ENCODE measurements around the gene LRMDA. TPM values are rescaled to one million over a fixed set of nuclear protein-coding genes. Genes with fewer than 3 reads are reported as not detected.
"Not testable (repeated sequence)": the region's sequence is repeated elsewhere in the genome, so short reads cannot be mapped to it uniquely, and the experiment has no call there.

The LRMDA gene
- total RNA-seq, 1 experiment from 2014 or later, result 8.0 TPM

DNA sequence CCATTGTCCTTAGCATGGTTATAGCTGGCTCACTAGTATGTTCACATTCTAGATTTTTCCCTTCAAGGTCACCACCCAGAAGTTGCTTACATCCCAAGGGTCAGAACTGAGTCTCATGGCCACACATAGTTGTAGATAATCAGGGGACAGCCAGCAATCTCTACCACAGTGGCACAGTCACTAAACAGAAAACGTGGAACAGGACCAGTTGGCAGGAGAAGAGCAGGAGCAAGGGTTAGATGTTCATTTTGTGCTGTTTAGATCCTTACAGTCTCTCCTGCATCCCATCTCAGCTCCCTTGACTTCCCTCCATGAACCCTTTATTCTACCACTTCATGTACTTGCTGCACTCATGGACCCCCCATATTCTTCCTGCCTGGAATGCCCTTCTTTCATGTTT lies 73.9 kb downstream of the LRMDA start:
- no peak for DNase-seq (ENCODE audit: low read depth)

DNA sequence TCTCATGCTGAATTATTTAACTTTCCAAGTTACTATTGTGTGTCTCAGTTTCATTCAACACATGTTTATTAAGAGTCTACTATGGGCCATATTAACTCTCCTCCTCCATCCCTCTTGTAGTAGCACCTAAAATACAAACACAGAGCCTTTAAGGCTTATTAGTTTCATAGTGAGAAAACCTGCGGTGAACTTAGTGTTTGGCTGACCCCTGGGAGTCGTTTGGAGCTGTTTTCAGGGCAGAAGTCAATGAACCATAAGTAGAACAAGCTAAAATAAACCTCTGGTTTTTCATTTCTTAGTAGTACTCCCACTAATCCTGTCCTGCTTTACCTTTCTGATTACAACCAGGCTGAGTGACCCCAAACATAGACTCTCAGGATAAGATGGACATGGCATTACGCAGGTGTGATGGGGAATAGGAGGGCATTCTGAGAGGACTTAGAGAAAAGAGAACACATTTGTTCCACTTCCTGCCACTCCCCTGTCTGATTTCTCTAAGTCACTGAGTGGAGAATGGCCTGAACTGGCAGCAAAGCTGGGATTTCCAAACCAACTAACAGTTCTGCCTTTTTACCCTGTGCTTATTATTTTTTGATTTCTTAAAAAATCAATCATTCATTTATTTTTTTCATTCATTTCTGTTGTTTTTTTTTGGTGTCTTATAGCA lies 74.5 kb downstream of the LRMDA start:
- DNase-seq (ENCODE audit: low read depth), result no peak

DNA sequence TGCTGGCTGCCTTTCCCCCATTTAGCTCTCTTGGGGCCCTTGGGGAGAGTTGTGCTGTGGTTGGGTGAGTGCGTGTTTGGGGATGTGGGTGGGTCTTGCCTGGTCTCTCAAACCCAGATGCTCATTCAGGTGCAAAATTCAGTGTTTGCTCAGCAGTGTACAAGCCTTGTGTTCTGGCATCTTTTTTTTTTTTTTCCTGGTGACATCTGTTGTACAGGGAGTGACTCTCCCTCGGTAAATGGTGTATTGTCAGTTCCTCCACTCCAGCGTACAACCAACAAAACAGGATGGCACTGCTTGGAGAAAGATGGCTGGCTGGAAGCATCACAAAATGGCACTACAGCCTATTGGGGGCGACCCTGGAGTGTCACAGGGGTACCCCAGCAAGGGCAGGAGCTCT lies 75.5 kb downstream of the LRMDA start:
- no peak for DNase-seq (ENCODE audit: low read depth)

DNA sequence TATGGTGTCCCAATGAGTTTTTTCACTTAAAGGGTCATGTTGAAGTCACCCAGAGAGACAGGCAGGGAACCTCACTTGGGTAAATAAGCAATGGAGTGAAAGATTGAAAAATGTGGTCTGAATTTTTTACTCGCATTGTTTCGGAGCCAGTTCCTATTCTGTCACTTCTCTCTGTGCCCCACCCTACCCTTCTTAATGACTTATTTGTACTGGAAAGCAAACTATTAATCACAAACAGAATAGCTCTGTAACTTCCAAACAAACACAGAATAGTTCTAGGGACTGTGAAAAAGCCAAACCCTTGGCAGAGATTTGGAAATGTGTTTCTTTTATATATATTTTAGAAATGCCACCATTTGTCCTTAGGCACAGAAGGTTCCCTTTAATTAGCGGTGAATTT lies 76.0 kb downstream of the LRMDA start:
- DNase-seq (ENCODE audit: low read depth), result no peak

DNA sequence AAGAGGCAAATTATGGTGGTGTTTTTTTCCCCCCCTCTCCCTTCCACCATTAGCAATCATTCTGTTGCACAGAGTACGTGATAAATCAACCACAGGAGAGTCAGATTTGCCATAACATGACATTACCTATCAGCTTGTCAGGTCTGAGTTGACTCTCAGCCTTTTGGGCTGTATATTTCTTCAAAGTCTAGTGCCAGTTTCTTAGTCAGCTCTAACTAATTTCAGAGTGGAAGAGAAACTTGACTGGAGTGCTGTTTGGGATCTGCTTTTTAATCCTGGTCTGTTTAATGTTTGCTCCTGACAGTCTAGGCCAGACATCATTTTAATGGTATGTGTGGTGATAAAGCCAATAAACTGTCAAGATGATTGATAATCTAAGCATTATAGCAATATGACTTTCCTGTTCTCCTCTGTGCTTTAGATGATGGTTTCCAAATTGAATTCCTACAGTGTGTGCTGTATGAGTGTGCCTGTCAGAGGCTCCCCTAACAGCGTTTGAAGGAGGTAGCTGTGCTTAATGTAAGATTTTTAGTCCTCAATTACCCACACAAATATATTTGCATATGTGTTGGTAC lies 76.9 kb downstream of the LRMDA start:
- DNase-seq (ENCODE audit: low read depth), result peak; percentile 79

DNA sequence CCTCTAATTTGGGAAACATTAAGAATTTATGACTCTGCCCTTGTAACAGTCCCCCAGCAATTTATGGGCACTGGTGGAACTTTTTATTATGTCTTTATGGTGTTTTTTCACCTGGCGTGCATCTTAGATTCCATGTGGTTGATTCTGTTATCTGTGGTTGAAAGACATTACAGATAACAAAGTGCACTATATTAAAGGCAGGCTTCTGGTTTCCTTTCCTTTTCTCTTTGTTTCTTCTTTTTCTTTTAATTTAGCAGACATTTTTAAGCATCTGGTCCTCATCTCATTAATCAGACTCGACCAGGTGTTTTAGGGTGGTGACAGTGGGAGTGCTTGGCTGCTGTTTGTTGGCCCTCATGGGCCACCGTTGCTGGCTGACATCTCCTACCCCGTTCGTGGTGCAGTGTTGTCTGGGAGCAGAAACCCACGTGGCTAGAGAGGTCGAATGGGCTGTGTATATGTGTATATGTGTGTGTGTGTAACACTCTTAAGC lies 77.4 kb downstream of the LRMDA start:
- peak; percentile 46 for DNase-seq (ENCODE audit: low read depth)

DNA sequence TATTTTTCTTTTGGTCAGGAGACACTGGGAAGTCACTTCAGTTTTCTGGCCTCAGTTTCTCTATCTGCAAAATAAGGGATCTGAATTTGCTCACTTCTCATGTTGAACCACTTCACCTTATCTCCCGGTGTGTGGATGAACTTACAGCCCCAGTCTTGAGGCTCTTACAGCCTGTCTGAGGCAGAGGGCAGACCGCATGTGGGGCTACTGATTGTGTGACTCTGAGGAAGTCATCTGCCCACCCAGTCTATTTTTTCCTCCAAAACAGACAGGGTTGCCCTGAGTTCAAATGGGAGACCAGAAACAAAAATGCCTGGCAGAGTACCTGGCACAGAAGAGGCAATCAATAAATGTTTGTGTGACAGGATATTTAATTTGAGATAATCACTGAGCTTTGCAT lies 78.3 kb downstream of the LRMDA start:
- DNase-seq (ENCODE audit: low read depth), result no peak

DNA sequence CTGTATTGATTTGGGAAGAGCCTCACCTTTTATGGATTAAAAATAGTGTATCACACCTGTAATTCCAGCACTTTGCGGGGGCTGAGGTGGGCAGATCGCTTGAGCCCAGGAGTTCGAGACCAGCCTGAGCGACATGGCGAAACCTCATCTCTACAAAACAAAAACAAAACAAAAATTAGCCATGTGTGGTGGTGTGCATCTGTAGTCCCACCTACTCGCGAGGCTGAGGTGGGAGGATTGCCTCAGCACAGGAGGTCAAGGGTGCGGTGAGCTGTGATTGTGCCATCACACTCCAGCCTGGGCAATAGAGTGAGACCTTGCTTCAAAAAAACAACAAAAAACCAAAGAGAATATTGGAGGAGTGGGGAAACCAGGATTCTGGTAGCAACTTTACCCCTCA lies 79.6 kb downstream of the LRMDA start:
- DNase-seq (ENCODE audit: low read depth), result no peak

DNA sequence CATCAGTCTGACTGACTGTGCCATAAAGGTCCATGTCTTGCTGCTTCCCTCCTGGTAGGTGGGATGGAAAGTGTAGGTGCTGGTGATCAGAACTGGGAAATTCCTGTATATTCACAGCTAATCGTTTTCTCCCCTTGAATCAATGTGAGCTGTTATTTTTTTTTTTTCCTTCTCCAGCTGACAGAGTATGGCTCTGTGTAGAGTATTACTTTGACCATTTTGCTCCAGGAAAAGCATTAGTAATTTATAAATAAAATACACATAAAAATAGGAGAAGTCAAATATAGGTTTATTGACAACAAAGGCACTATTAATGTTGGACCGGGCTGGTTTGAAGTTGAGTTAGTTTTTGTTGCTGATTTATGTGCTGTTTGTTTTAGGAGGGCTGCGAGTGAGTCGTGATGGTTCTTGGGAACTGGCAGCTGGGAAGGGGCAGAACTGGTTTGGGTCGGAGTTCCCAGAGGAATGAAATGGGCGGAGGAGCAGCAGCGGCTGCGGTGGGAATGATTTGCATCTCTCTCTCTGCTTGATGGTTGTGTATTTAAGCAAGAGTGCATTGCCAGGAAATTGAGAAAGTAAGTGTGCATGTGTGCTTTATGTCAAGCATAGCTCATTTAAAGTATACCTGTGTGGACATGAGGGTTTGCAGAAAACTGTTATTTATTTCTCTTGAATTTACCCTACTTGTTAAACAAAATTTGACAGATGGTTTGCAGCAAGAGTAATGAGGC lies 80.9 kb downstream of the LRMDA start:
- no peak for DNase-seq (ENCODE audit: low read depth)

DNA sequence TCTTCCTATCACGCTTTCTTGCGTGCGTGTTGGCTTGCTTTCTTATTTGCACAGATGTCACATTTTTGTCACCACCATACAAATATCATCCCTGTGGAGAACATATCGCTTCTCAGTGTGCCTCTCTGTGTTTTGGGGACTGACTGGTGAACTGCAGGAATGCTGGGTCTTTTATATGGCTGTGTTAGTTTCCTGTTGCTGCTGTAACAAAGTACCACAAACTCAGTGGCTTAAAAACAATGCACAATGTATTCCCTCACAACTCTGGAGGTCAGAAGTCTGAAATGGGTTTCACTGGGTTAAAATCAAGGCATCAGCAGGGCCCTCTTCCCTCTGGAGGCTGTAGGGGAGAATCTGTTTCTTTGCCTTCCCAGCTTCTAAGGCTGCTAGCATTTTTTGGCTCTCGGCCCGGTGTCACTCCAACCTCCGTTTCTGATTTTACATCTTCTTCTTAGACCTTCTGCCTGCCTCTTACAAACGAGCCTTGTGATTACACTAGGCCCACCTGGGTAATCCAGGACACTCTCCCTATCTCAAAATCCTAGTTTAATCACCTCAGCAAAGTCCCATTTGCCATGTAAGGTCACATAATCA lies 82.0 kb downstream of the LRMDA start:
- no peak for DNase-seq (ENCODE audit: low read depth)

DNA sequence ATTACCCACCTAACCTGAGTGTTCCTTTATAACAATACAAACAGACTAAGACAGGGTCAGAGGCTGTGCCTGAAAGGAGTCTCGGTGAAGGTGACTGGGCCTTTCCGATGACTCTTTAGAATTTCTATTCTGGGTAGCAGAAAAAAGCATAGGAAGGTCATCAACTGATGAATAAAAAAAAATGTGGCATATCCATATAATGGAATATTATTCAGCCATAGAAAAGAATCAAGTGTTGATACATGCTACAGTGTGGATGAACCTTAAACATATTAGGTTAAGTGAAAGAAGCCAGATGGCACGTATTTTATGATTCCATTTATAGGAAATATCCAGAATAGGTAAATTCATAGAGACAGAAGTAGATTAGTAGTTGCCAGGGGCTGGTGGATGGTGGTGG lies 83.4 kb downstream of the LRMDA start:
- DNase-seq (ENCODE audit: low read depth), result no peak

DNA sequence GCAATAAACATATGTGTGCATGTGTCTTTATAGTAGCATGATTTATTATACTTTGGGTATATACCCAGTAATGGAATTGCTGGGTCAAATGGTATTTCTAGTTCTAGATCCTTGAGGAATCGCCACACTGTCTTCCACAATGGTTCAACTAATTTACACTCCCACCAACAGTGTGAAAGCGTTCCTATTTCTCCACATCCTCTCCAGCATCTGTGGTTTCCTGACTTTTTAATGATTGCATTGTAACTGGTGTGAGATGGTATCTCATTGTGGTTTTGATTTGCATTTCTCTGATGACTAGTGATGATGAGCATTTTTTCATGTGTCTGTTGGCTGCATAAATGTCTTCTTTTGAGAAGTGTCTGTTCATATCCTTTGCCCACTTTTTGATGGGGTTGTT lies 84.7 kb downstream of the LRMDA start:
- DNase-seq (ENCODE audit: low read depth), result not testable (repeated sequence)

DNA sequence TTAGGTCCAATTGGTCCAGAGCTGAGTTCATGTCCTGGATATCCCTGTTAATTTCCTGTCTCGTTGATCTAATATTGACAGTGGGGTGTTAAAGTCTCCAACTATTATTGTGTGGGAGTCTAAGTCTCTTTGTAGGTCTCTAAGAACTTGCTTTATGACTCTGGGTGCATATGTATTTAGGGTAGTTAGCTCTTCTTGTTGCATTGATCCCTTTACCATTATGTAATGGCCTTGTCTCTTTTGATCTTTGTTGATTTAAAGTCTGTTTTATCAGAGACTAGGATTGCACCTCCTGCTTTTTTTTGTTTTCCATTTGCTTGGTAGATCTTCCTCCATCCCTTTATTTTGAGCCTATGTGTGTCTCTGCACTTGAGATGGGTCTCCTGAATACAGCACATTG lies 87.8 kb downstream of the LRMDA start:
- DNase-seq (ENCODE audit: low read depth), result not testable (repeated sequence)

DNA sequence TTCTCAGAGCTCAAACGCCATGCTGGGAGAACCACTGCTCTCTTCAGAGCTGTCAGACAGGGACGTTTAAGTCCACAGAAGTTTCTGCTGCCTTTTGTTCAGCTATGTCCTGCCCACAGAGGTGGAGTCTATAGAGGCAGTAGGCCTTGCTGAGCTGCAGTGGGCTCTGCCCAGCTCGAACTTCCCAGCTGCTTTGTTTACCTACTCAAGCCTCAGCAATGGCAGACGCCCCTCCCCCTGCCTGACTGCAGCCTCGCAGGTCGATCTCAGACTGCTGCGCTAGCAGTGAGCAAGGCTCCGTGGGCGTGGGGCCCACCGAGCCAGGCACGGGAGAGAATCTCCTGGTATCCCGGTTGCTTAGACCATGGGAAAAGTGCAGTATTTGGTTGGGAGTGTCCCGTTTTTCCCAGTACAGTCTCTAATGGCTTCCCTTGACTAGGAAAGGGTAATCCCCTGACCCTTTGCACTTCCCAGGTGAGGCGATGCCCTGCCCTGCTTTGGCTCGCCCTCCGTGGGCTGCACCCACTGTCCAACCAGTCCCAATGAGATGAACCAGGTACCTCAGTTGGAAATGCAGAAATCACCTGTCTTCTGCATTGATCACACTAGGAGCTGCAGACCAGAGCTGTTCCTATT lies 89.9 kb downstream of the LRMDA start:
- not testable (repeated sequence) for DNase-seq (ENCODE audit: low read depth)

DNA sequence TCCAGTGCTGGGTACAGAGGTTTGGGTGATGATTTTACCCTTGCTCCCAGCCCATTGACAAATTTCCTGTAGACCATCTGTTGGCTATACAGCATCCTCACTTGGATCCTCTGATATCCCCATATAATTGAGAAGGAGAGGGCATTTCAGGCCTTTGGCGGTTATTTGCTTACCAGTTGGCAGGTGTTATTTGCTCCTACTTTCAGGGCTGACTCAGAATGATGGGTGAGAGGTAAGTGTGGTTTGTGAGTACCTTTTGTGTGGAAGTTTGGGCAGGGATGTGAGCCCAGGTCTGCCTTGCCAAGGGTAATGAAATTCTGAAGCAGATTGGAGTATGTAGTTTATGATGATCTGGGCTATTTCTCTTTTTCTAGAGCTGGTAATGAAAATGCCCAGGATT lies 93.6 kb downstream of the LRMDA start:
- DNase-seq (ENCODE audit: low read depth), result no peak

DNA sequence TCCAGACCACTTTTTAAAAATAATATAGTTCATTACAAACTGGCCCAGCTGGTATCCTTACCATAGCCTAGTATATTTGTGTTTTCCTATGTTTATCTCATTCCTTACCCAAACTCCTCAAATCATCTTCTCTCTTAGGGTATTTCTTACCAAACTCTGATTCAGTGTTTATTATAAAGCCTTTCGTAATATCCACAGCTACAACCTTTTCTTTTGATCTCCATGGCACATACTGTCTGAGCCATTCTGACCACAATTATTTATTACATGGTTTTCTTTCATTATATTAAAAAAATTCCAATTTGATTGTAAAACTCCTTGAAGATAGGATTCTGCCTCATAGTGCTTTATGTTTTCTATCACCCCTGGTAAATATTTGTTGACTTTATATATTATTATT lies 94.2 kb downstream of the LRMDA start:
- DNase-seq (ENCODE audit: low read depth), result peak; percentile 75

DNA sequence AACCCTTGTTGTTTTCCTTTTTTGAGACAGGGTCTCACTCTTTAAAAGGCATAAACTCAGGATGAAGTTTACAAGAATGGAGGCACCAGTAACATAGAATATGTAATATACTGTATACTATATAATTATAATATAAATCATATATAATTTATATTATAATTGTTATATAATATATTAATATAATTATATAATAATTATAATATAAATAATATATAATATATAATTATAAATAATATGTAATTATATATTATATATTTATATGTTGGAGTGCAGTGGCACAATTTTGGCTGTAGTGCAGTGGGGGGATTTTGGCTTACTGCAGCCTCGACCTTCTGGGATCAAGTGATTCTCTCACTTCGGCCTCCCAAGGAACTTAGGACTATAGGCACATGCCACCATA lies 96.1 kb downstream of the LRMDA start:
- DNase-seq (ENCODE audit: low read depth), result no peak

DNA sequence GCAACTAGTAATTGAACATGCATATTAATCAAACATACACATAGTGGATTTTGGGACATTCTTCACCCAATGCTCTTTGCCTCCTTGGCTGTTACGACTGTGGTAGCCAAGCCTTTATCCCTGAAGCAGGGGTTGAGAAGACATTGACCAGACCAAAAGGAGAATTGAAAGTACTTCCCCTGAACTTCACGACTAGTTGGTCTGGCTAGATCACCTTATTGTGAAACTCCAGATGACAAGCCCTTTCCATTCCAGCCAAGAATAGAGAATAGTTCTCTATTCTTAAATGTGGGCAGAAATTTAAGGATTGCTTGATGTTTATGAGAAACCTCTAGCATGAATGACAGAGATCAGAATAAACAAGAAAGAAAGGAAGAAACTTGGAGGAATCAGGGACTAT lies 97.0 kb downstream of the LRMDA start:
- no peak for DNase-seq (ENCODE audit: low read depth)

DNA sequence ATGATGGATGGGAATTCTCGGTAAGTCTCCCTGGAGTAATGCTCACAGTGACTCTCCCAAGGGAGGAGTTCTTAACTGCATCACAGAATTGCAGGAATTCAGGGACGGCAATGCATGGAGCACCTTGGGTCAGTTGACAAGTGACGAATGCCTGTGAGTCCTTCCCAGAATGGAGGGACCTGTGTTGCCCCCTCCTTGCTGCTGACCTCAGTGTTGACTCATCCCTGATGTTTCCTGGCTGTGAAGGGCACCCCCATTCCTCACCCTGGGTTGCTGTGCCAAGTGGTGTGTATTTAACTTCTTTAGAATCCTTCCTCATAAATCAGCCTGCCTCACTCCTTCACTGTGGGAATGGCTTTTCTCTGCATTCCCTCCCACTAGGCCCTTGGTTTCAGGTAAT lies 98.9 kb downstream of the LRMDA start:
- peak; percentile 97 for DNase-seq (ENCODE audit: low read depth)

DNA sequence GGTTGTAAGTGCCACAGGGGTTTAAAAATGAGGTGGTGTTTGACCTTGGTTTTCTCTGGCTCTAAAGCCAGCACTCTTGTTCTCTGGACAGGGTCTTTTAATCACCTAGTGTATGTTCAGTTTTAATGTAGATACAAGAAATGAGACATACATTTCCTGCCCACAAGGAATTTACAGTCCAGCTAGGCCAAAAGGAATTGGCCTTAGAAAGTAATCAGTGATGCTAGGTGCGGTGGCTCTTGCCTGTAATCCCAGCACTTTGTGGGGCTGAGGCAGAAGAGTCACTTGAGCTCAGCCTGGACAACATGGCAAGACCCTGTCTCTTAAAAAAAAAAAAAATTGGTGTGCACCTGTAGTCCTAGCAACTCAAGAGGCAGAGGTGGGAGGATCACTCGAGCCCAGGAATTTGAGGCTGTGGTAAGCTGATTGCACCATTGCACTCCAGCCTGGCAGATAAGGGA lies 100.2 kb downstream of the LRMDA start:
- peak; percentile 66 for DNase-seq (ENCODE audit: low read depth)

DNA sequence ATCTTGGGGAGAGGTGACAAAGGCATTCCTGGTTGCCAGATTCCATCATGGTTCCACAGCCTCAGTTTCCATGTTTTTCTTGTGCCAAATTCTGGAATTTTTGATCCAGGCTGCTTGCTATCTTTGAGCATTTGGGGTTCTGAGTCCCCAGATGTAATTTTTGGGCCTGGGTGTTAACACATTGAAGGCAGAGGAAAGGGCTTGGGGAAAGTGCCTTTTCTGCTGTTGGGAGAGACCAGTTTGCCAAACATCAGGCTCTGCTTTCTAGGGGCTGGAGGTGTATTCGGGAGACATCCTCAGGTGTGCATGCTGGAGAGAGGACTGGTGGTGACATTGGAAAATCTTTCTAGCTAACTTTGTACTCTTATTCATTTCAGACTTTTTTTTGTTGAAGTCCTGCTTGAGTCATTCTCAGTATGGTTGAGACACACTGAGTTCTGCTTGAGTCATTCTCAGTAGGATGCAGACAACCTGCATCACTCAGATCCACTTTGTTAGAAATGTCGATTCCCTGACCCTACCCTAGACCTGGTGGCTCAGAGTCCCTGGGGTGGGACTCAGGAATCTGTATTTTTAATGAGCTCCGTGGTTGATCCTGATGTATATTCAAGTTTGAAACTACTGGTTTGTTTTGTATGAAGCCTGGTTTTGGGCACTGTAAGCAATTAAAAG lies 101.0 kb downstream of the LRMDA start:
- peak; percentile 86 for DNase-seq (ENCODE audit: low read depth)

DNA sequence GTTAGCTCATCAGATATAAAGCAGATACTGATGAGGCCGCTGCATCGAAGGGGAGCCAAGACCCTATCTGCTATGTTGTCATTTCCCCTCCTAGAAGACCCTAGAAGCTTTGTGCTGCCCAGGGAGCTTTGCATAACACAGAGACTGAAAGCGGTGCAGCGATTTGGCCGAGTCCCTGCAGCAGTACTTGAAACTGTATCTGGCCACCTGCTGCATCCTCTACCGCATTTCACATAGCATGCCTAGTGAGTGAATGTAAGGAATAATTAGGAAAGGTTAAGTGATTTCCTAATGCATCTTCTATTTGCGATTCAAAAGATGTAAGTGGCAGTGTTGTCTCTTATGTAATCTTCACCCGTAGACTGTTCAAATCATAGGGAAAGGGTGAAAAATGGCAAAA lies 106.7 kb downstream of the LRMDA start:
- no peak for DNase-seq (ENCODE audit: low read depth)

All from M059J (cell line).